GM10266 (cell line): ENCODE measurements around the gene GDAP2.

Experiments used
- DNase-seq: peaks from one replicate; pipeline ENCODE4 v3.0.0; 2012; ENCODE audit errors: extremely low spot score
- TF ChIP-seq, protein P1 (sequence below): IDR thresholded peaks from 2 replicates; pipeline ENCODE4 v1.5.1; 2012; ENCODE audit warnings: mild to moderate bottlenecking, low read depth; ENCODE audit not compliant: control insufficient read depth, insufficient read depth; ENCODE audit errors: missing control alignments

GDAP2 gene

DNA sequence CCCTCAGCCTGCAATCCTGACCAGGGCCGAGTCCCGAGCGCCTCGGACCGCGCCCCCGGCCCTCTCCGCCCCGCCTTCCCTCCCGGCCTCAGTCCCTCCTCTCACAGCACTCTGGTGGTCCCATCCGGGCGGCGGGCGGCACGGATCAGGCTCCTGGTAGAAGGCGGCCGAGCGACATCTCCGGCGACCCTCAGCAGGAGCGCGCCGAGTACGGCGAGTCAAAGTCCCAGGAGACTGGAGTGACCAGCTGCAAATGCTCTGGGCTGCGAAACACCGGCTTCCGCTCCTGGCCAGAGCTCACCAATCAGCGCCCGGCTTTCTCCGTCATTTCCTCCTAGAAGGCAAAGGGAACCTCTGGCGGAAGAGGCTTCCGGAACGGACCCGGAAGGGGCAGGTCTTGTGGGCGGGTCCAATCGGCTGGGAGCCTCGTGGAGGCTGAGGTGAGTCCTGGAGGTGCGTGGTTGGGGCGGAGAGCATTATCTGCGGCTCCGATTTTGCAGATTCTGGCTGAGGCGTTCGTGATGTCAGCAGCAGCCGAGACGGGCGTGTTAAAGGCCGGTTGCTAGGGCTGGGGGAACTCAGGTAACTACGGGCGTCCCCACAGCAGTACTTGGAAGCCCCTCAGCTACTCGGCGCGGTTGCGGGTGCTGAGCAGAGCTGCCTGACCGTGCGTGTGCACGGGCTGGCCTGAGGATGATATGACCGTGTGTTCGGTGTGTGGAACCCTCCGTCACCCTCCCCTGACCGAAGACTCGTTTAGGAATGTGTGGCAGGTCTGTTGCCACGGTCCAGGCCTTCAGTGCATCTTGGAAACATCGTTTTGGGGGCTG, at the start of gene GDAP2, which contains the start of gene WDR3:
Gene GDAP2, minus strand, starts transcription at position 279 of the 830 bp plus-strand sequence. CDS start 9,264 bp downstream, outside the sequence.
Gene WDR3, plus strand, starts transcription at position 397 of the 830 bp plus-strand sequence. CDS start 3,581 bp downstream, outside the sequence.
- TF ChIP-seq, protein P1, sequence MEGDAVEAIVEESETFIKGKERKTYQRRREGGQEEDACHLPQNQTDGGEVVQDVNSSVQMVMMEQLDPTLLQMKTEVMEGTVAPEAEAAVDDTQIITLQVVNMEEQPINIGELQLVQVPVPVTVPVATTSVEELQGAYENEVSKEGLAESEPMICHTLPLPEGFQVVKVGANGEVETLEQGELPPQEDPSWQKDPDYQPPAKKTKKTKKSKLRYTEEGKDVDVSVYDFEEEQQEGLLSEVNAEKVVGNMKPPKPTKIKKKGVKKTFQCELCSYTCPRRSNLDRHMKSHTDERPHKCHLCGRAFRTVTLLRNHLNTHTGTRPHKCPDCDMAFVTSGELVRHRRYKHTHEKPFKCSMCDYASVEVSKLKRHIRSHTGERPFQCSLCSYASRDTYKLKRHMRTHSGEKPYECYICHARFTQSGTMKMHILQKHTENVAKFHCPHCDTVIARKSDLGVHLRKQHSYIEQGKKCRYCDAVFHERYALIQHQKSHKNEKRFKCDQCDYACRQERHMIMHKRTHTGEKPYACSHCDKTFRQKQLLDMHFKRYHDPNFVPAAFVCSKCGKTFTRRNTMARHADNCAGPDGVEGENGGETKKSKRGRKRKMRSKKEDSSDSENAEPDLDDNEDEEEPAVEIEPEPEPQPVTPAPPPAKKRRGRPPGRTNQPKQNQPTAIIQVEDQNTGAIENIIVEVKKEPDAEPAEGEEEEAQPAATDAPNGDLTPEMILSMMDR = no peak
- peak; percentile 85 for DNase-seq

DNA sequence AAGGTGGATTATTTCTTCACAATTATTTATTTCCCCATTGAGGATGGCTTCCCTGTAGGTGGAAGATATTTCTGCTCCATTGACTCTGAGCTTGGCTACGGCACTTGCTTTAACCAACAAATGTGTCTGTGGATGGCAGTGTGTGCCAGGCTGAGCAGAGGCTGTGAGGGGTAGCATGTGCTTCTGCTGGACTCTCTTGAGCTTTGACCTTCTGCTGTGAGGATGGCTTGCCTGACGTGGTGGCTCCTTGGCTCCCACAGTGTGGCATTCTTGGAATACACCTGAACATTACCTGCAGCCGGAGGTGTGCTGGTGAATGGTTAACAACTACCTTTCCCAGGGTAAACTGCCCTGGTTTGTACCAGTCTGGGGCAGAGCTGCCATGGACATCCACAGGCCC, 47.0 kb upstream of the GDAP2 start:
- DNase-seq = no peak
- TF ChIP-seq, protein P1 = no peak

- TF ChIP-seq, protein P1 = no peak
- DNase-seq = no peak
Observed at GRCh38 chr1:117971777-117972176, 42.4 kb upstream of the GDAP2 start.

DNA sequence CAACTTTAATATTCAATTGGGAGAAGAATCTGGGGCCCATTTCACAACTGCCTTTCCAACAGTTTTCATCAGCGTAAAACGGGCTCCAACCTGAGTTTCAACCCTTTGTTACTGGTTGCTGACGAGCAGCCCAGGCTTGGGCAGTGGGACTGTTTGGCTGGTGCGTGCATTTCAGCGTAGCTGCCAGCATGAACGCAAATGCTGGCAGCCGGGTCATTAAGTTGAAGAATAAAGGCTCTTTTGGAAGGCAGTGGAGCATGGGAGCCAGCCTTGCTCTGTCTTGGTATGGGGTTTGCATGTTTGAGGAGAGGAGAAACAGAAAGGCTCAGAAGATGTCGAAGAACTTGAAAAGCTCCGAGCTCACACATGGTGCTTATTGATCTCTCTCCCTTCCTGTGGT, 40.8 kb upstream of the GDAP2 start:
- TF ChIP-seq, protein P1 = no peak
- no peak for DNase-seq

DNA sequence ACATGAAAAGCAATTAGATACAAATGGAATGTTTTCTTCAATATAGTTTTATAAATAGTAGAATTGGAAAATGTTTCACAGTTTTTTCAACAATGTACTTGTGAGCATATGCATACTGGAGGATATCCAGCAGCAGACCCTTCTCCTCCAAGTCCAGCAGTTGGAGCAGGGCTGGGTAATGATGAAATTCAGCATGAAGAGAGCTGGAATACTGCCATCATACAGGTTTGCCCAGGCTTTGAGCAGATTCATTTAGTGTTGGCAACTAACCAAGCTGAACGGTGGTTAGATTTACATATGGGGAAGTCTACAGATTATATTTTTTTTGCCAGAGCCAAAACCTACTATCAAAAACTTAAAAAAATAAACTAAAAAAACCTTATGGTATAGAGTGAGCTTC, 38.5 kb upstream of the GDAP2 start:
- TF ChIP-seq, protein P1 = no peak

DNA sequence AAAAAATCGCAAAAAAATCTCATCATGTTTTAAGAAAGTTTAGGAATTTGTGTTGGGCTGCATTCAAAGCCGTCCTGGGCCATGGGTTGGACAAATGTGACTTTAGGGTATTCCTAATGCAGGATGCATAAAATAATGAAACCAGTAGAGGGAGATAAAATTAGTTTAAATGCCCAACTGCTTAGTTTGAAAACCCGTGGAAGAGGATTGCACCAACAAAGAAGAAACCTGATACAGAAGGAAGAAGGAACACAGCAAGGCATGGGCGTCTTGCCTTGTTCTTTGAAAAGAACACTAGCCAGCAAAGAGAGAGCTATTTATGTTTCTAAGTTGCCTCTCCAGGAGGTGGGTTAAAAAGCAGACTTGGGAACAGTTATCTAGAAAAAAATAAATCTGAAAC, 38.1 kb upstream of the GDAP2 start:
- TF ChIP-seq, protein P1 = no peak

More for the DNA sequence above, 38.5 kb upstream of the GDAP2 start:
- DNase-seq = no peak

More for the DNA sequence above, 38.1 kb upstream of the GDAP2 start:
- DNase-seq = no peak
